Adrenal gland (tissue), 5 donors: ENCODE data around the gene APCDD1.

Source experiments
- POLR2A ChIP-seq, 2 donors: fragments of 450-650 bp; IDR thresholded peaks; one replicate each; pipeline ENCODE4 v1.6.1; 2017; ENCODE audit warnings: antibody characterized with exemption in 2 of 2, mild to moderate bottlenecking in 2 of 2, moderate library complexity in 1 of 2
- TF ChIP-seq, protein P1 (sequence below), 6 experiments: fragments of 450-650 bp in 4 of 6; fragments of 200-600 bp in 2 of 6; sonication (generic) in 1 of 6; IDR thresholded peaks; 1 replicate in 5 of 6; 2 replicates in 1 of 6; pipeline versions ENCODE4 v1.5.1 to v1.8.0; 2016 to 2021; ENCODE audit warnings: antibody characterized with exemption in 6 of 6, mild to moderate bottlenecking in 2 of 6, moderate library complexity in 1 of 6
- donor health status: DM: no; HTN: no; CAD: no.

DNA sequence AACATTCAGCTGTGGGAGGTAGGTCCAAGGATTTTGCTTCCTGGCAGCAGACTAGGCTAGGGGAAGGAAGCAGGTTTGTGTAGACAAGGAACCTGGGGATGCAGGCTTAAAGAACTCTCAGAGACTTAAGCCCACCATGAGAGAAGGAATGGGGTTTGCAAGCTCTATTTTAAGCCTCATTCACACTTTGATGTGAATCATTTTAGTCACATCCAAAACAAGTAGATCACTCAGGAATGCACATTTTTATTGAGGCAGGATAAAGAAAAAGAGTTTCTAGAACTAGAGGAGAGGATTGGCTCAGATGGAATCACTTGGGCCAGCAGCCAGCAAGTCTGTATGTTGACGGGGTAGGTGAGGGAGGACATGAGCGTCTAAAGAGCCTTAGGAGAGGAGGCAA is 68.1 kb downstream of the APCDD1 start:
- TF ChIP-seq, protein P1, sequence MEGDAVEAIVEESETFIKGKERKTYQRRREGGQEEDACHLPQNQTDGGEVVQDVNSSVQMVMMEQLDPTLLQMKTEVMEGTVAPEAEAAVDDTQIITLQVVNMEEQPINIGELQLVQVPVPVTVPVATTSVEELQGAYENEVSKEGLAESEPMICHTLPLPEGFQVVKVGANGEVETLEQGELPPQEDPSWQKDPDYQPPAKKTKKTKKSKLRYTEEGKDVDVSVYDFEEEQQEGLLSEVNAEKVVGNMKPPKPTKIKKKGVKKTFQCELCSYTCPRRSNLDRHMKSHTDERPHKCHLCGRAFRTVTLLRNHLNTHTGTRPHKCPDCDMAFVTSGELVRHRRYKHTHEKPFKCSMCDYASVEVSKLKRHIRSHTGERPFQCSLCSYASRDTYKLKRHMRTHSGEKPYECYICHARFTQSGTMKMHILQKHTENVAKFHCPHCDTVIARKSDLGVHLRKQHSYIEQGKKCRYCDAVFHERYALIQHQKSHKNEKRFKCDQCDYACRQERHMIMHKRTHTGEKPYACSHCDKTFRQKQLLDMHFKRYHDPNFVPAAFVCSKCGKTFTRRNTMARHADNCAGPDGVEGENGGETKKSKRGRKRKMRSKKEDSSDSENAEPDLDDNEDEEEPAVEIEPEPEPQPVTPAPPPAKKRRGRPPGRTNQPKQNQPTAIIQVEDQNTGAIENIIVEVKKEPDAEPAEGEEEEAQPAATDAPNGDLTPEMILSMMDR (IDR thresholded peaks at IDR 0.05) = no peak
- TF ChIP-seq POLR2A (IDR thresholded peaks at IDR 0.05) = no peak
